GDM1 (cell line): ENCODE data around the gene NEK9.
"Not testable (repeated sequence)": the region's sequence is repeated elsewhere in the genome, so short reads cannot be mapped to it uniquely, and the experiment has no call there.

ENCODE experiments used
- DNase-seq: peaks from one replicate; lab custom pipeline; 2025; lab: John Stamatoyannopoulos, UW

The NEK9 gene

GRCh38 chr14:75101491-75101890 lies 25.4 kb downstream of the NEK9 start:
- no peak for DNase-seq

GRCh38 chr14:75098682-75099081 lies 28.2 kb downstream of the NEK9 start:
- no peak for DNase-seq

GRCh38 chr14:75098212-75098611 lies 28.6 kb downstream of the NEK9 start:
- DNase-seq: no peak

- DNase-seq: no peak
Observed at GRCh38 chr14:75096959-75097358, 29.9 kb downstream of the NEK9 start.

- no peak for DNase-seq
Observed at GRCh38 chr14:75095690-75096089, 31.2 kb downstream of the NEK9 start.

GRCh38 chr14:75094896-75095295 lies 32.0 kb downstream of the NEK9 start:
- DNase-seq: no peak

- no peak for DNase-seq
Observed at GRCh38 chr14:75092698-75093097, 34.1 kb downstream of the NEK9 start.

GRCh38 chr14:75091251-75091650 lies 35.6 kb downstream of the NEK9 start:
- no peak for DNase-seq

- DNase-seq: no peak
Observed at GRCh38 chr14:75090353-75090752, 36.5 kb downstream of the NEK9 start.

- no peak for DNase-seq
Observed at GRCh38 chr14:75088566-75089373, 38.1 kb downstream of the NEK9 start.

- DNase-seq: no peak
Observed at GRCh38 chr14:75088153-75088552, 38.7 kb downstream of the NEK9 start.

- no peak for DNase-seq
Observed at GRCh38 chr14:75084513-75084912, 42.3 kb downstream of the NEK9 start.

- DNase-seq: no peak
Observed at GRCh38 chr14:75083271-75083670, 43.6 kb downstream of the NEK9 start.

- no peak for DNase-seq
Observed at GRCh38 chr14:75081660-75082229, 45.1 kb downstream of the NEK9 start.

- no peak for DNase-seq
Observed at GRCh38 chr14:75079521-75079920, 47.3 kb downstream of the NEK9 start.

- no peak for DNase-seq
Observed at GRCh38 chr14:75077794-75078193, 49.1 kb downstream of the NEK9 start.

- no peak for DNase-seq
Observed at GRCh38 chr14:75070383-75070782, 56.5 kb downstream of the NEK9 start.

- DNase-seq: no peak
Observed at GRCh38 chr14:75069811-75070145, 57.1 kb downstream of the NEK9 start.

GRCh38 chr14:75069121-75069810 lies 57.6 kb downstream of the NEK9 start, which contains the start of gene ZC2HC1C:
ZC2HC1C (plus strand) TSS chr14:75069641; CDS start chr14:75070574, 933 bp downstream.
- no peak for DNase-seq

GRCh38 chr14:75068294-75069120 lies 58.3 kb downstream of the NEK9 start:
- no peak for DNase-seq

- DNase-seq: not testable (repeated sequence)
Observed at GRCh38 chr14:75067765-75068164, 59.1 kb downstream of the NEK9 start.

- no peak for DNase-seq
Observed at GRCh38 chr14:75067212-75067611, 59.6 kb downstream of the NEK9 start.
